PC-3 (cell line): ENCODE measurements around the gene GPRIN1. TPM values are rescaled to one million over a fixed set of nuclear protein-coding genes. Genes with fewer than 3 reads are reported as not detected.

ENCODE experiments used
- ATAC-seq: fragments of 200-7000 bp; cut with Tn5 transposase; 2 replicates; pipeline ENCODE4 v1.9.1; 2020; ENCODE audit warnings: mild to moderate bottlenecking, moderate library complexity
- BruUV-seq: library from RNA; stranded (reverse); fragments of 400-500 nt; replicated peaks from 2 replicates; lab custom pipeline; 2021; lab: Mats Ljungman, UMichigan
- CTCF ChIA-PET: fragments of 300-600 bp; sonication (Branson Sonifier 250); formaldehyde crosslinking; loops from one replicate; lab custom pipeline; 2022; ENCODE audit warnings: antibody characterized with exemption; lab: Charles Lee
- POLR2A ChIA-PET: fragments of 300-600 bp; sonication (Branson Sonifier 250); formaldehyde crosslinking; loops from one replicate; lab custom pipeline; 2022; ENCODE audit warnings: antibody characterized with exemption; ENCODE audit not compliant: unreplicated experiment; lab: Charles Lee
- DNase-seq: peaks from one replicate; pipeline ENCODE4 v3.0.0-alpha.2; 2015
- H2AFZ ChIP-seq: fragments of 300-600 bp; sonication (generic); 2 replicates; pipeline ENCODE4 v1.6.0; 2016; ENCODE audit warnings: antibody characterized with exemption, low read length
- H3F3A ChIP-seq: fragments of 300-600 bp; sonication (generic); one replicate; pipeline ENCODE4 v1.6.0; 2017; ENCODE audit warnings: antibody characterized with exemption, low read length, control low read depth, mild to moderate bottlenecking; ENCODE audit not compliant: unreplicated experiment
- H3K27ac ChIP-seq: fragments of 300-600 bp; sonication (generic); 2 replicates; pipeline ENCODE4 v1.5.1; 2016; ENCODE audit warnings: mild to moderate bottlenecking, low read length
- H3K27me3 ChIP-seq: fragments of 300-600 bp; sonication (generic); 2 replicates; pipeline ENCODE4 v1.6.1; 2016; ENCODE audit warnings: low read length, mixed read lengths
- H3K36me3 ChIP-seq: fragments of 300-600 bp; sonication (generic); 2 replicates; pipeline ENCODE4 v1.6.1; 2016; ENCODE audit warnings: low read depth, mixed run types, low read length, mixed read lengths
- H3K4me1 ChIP-seq: fragments of 300-600 bp; sonication (generic); 2 replicates; pipeline ENCODE4 v1.5.1; 2016; ENCODE audit warnings: low read length; ENCODE audit not compliant: insufficient read depth
- H3K4me2 ChIP-seq: fragments of 300-600 bp; sonication (generic); 2 replicates; pipeline ENCODE4 v1.6.0; 2016; ENCODE audit warnings: low read length
- H3K4me3 ChIP-seq: fragments of 300-600 bp; sonication (generic); 2 replicates; pipeline ENCODE4 v1.5.1; 2016; ENCODE audit warnings: mild to moderate bottlenecking, low read length, mixed read lengths
- H3K79me2 ChIP-seq: fragments of 300-600 bp; sonication (generic); 2 replicates; pipeline ENCODE4 v1.6.1; 2017; ENCODE audit warnings: low read length, mixed read lengths
- H3K9ac ChIP-seq: fragments of 300-600 bp; sonication (generic); 2 replicates; pipeline ENCODE4 v1.6.0; 2016; ENCODE audit warnings: mild to moderate bottlenecking, low read length
- H3K9me2 ChIP-seq: fragments of 300-600 bp; sonication (generic); replicated peaks from 2 replicates; pipeline ENCODE4 v1.6.1; 2016; ENCODE audit warnings: mixed run types, low read length, mixed read lengths
- H3K9me3 ChIP-seq: fragments of 300-600 bp; sonication (generic); 2 replicates; pipeline ENCODE4 v1.6.1; 2016; ENCODE audit warnings: low read length, mixed read lengths
- H4K20me1 ChIP-seq: fragments of 300-600 bp; sonication (generic); 2 replicates; pipeline ENCODE4 v1.6.1; 2016; ENCODE audit warnings: low read length, mixed read lengths
- CTCF ChIP-seq: fragments of 300-600 bp; sonication (generic); conservative IDR thresholded peaks from 2 replicates; pipeline ENCODE4 v1.5.1; 2017; ENCODE audit warnings: antibody characterized with exemption, low read depth, mild to moderate bottlenecking, low read length
- EZH2 ChIP-seq: fragments of 300-600 bp; sonication (generic); IDR thresholded peaks from one replicate; pipeline ENCODE4 v1.6.1; 2017; ENCODE audit warnings: antibody characterized with exemption, mild to moderate bottlenecking, low read length; ENCODE audit not compliant: unreplicated experiment
- EZH2phosphoT487 ChIP-seq: fragments of 300-600 bp; sonication (generic); IDR thresholded peaks from 2 replicates; pipeline ENCODE4 v1.6.1; 2018; ENCODE audit warnings: mild to moderate bottlenecking, antibody characterized with exemption, low read length, borderline replicate concordance
- intact Hi-C: fragments of 100-400 bp; cut with micrococcal nuclease; formaldehyde crosslinking; loops from 2 replicates; pipeline ENCODE4 v1.9.0; 2023
- total RNA-seq: library from RNA; depleted of rRNA; stranded (reverse); fragments of >200 nt; gene quantifications from 2 replicates; pipeline ENCODE4 v1.2.3, GENCODE V29; 2014

GPRIN1 gene
- total RNA-seq, 1 experiment from 2014 or later, result 18.7 TPM

- Histone ChIP-seq H3K27ac (no peak overlapping the region), H3F3A (no peaks in the 10 kb centered on the region), H3K9me3 (no peaks in the 10 kb centered on the region), H3K79me2 (no peaks in the 10 kb centered on the region), H4K20me1 (no peaks in the 10 kb centered on the region), H3K27me3 (peaks cover 7% of the 10 kb centered on the region; the same call in 1 of the 2 replicates), H3K36me3 (no peaks in the 10 kb centered on the region), H3K4me1 (no peaks in the 10 kb centered on the region), H3K9me2 (no peaks in the 10 kb centered on the region), H3K9ac (no peak overlapping the region), H3K4me2 (no peak overlapping the region), H3K4me3 (no peak overlapping the region), H2AFZ (no peak overlapping the region)
- DNase-seq (no peak), ATAC-seq (no peak)
- ChIA-PET CTCF (no interaction called here), POLR2A (no interaction called here)
- intact Hi-C loops, result no loop called here
- BruUV-seq, result no TSS peak
- TF ChIP-seq CTCF (no peak), EZH2phosphoT487 (no peak), EZH2 (no peak)
These were observed 28.5 kb upstream of the GPRIN1 start for GRCh38 chr5:176638437-176638836.

GRCh38 chr5:176637556-176637955 is 27.6 kb upstream of the GPRIN1 start:
- Histone ChIP-seq H2AFZ (no peak overlapping the region), H3K27me3 (peaks cover 11% of the 10 kb centered on the region; the same call in 1 of the 2 replicates), H3K27ac (no peak overlapping the region), H4K20me1 (no peaks in the 10 kb centered on the region), H3K9me3 (no peaks in the 10 kb centered on the region), H3K79me2 (no peaks in the 10 kb centered on the region), H3K36me3 (no peaks in the 10 kb centered on the region), H3K9me2 (no peaks in the 10 kb centered on the region), H3F3A (no peaks in the 10 kb centered on the region), H3K9ac (no peak overlapping the region), H3K4me2 (no peak overlapping the region), H3K4me3 (no peak overlapping the region), H3K4me1 (no peaks in the 10 kb centered on the region)
- BruUV-seq, result no TSS peak
- POLR2A ChIA-PET, result no interaction called here
- DNase-seq (no peak), ATAC-seq (no peak)
- intact Hi-C loops, result no loop called here
- no peak for TF ChIP-seq EZH2
- CTCF ChIA-PET, result no interaction called here

- Histone ChIP-seq H4K20me1 (no peaks in the 10 kb centered on the region), H3K79me2 (no peaks in the 10 kb centered on the region), H3K9me3 (no peaks in the 10 kb centered on the region), H3K9me2 (no peaks in the 10 kb centered on the region), H3K36me3 (no peaks in the 10 kb centered on the region), H2AFZ (no peak overlapping the region), H3F3A (no peaks in the 10 kb centered on the region), H3K4me3 (no peak overlapping the region), H3K4me1 (no peaks in the 10 kb centered on the region), H3K27ac (no peak overlapping the region), H3K9ac (no peak overlapping the region), H3K27me3 (peaks cover 11% of the 10 kb centered on the region; the same call in 1 of the 2 replicates), H3K4me2 (no peak overlapping the region)
- ChIA-PET CTCF (no interaction called here), POLR2A (no interaction called here)
- no peak for ATAC-seq
- intact Hi-C loops, result no loop called here
- no peak for TF ChIP-seq EZH2
- no peak for TF ChIP-seq CTCF
- no peak for TF ChIP-seq EZH2phosphoT487
- no TSS peak for BruUV-seq
- DNase-seq, result no peak
These were observed 26.5 kb upstream of the GPRIN1 start for GRCh38 chr5:176636426-176636825.
